IMR-90 (cell line): Measurements from ENCODE around the gene IL23A. TPM values are rescaled to one million over a fixed set of nuclear protein-coding genes. Genes with fewer than 3 reads are reported as not detected.

Experiments used
- ATAC-seq: fragments of 200-7000 bp; cut with Tn5 transposase; 2 replicates; pipeline ENCODE4 v1.9.1; 2020; ENCODE audit warnings: low read depth, mild to moderate bottlenecking, moderate library complexity
- BruUV-seq: library from RNA; stranded (reverse); fragments of 400-500 nt; replicated peaks from 2 replicates; lab custom pipeline; 2021; lab: Mats Ljungman, UMichigan
- CTCF ChIA-PET: fragments of 300-600 bp; formaldehyde crosslinking; extraction: SDS; loops from one replicate; lab custom pipeline; 2021; ENCODE audit warnings: antibody characterized with exemption; lab: Yijun Ruan, JAX
- POLR2A ChIA-PET: fragments of 300-600 bp; sonication (Branson Sonifier 250); formaldehyde crosslinking; loops from one replicate; lab custom pipeline; 2022; ENCODE audit warnings: antibody characterized with exemption; ENCODE audit not compliant: unreplicated experiment; lab: Charles Lee
- DNase-seq: peaks from one replicate; pipeline ENCODE4 v3.0.0; 2013
- H2AFZ ChIP-seq: replicated peaks from 2 replicates; pipeline ENCODE3; 2013; ENCODE audit warnings: low read length, mild to moderate bottlenecking; ENCODE audit not compliant: poor library complexity
- H2AK5ac ChIP-seq: 2 replicates; pipeline ENCODE4 v1.6.1; 2013; ENCODE audit warnings: low read depth, low read length, inconsistent platforms
- H2AK9ac ChIP-seq: replicated peaks from 2 replicates; pipeline ENCODE3; 2013; ENCODE audit warnings: mild to moderate bottlenecking, low read depth, low read length, moderate library complexity; ENCODE audit not compliant: poor library complexity
- H2BK120ac ChIP-seq: 2 replicates; pipeline ENCODE4 v1.6.1; 2013; ENCODE audit warnings: low read depth, low read length, inconsistent platforms
- H2BK15ac ChIP-seq: 3 replicates; pipeline ENCODE4 v1.6.1; 2013; ENCODE audit warnings: low read depth, low read length, inconsistent platforms
- H2BK20ac ChIP-seq: 2 replicates; pipeline ENCODE4 v1.6.1; 2013; ENCODE audit warnings: low read depth, mild to moderate bottlenecking, inconsistent platforms, low read length, moderate library complexity
- H2BK5ac ChIP-seq: 2 replicates; pipeline ENCODE4 v1.6.1; 2013; ENCODE audit warnings: mild to moderate bottlenecking, low read depth, low read length, inconsistent platforms; ENCODE audit not compliant: poor library complexity, severe bottlenecking
- H3K14ac ChIP-seq: replicated peaks from 2 replicates; pipeline ENCODE4 v1.6.1; 2013; ENCODE audit warnings: low read depth, low read length, inconsistent platforms
- H3K18ac ChIP-seq: 2 replicates; pipeline ENCODE4 v1.6.1; 2013; ENCODE audit warnings: low read depth, low read length, control low read depth
- H3K23ac ChIP-seq: 2 replicates; pipeline ENCODE4 v1.6.1; 2013; ENCODE audit warnings: low read depth, low read length, inconsistent platforms
- H3K27ac ChIP-seq: 2 replicates; pipeline ENCODE4 v1.5.1; 2013; ENCODE audit warnings: mild to moderate bottlenecking, control low read depth, low read length; ENCODE audit not compliant: insufficient read depth
- H3K27me3 ChIP-seq: 2 replicates; pipeline ENCODE4 v1.6.1; 2013; ENCODE audit warnings: low read length; ENCODE audit not compliant: control insufficient read depth, insufficient read depth
- H3K36me3 ChIP-seq: 2 replicates; pipeline ENCODE4 v1.6.1; 2013; ENCODE audit warnings: low read length, mixed read lengths; ENCODE audit not compliant: control insufficient read depth, insufficient read depth
- H3K4ac ChIP-seq: 2 replicates; pipeline ENCODE4 v1.6.1; 2013; ENCODE audit warnings: low read depth, low read length, inconsistent platforms
- H3K4me1 ChIP-seq: 2 replicates; pipeline ENCODE4 v1.6.1; 2013; ENCODE audit warnings: low read length, mixed read lengths; ENCODE audit not compliant: control insufficient read depth, insufficient read depth
- H3K4me2 ChIP-seq: 2 replicates; pipeline ENCODE4 v1.6.1; 2013; ENCODE audit warnings: low read depth, mild to moderate bottlenecking, control low read depth, low read length, moderate library complexity
- H3K4me3 ChIP-seq: 2 replicates; pipeline ENCODE4 v1.5.1; 2013; ENCODE audit warnings: low read depth, mild to moderate bottlenecking, control low read depth, low read length, moderate library complexity; ENCODE audit not compliant: insufficient read depth
- H3K56ac ChIP-seq: 2 replicates; pipeline ENCODE4 v1.6.1; 2013; ENCODE audit warnings: low read length, inconsistent platforms; ENCODE audit not compliant: insufficient read depth; ENCODE audit errors: extremely low read depth
- H3K79me1 ChIP-seq, 2 experiments: 2 replicates each; pipeline ENCODE4 v1.6.1; 2013; ENCODE audit warnings: low read length in 2 of 2, inconsistent platforms in 1 of 2, low read depth in 1 of 2
- H3K9ac ChIP-seq: 2 replicates; pipeline ENCODE4 v1.6.1; 2013; ENCODE audit warnings: low read depth, low read length, control low read depth
- H3K9me1 ChIP-seq: 2 replicates; pipeline ENCODE4 v1.6.1; 2013; ENCODE audit warnings: low read length, inconsistent platforms; ENCODE audit not compliant: insufficient read depth
- H3K9me3 ChIP-seq: 2 replicates; pipeline ENCODE4 v1.6.1; 2013; ENCODE audit warnings: low read length; ENCODE audit not compliant: control insufficient read depth, insufficient read depth
- H4K20me1 ChIP-seq: 2 replicates; pipeline ENCODE4 v1.6.1; 2013; ENCODE audit warnings: low read length, inconsistent platforms; ENCODE audit not compliant: insufficient read depth
- H4K5ac ChIP-seq: 2 replicates; pipeline ENCODE4 v1.6.1; 2013; ENCODE audit warnings: mild to moderate bottlenecking, low read depth, low read length, control low read depth
- H4K8ac ChIP-seq, 2 experiments: 2 replicates each; pipeline ENCODE4 v1.6.1; 2013; ENCODE audit warnings: low read depth in 2 of 2, low read length in 2 of 2, control low read depth in 1 of 2, inconsistent platforms in 1 of 2
- H4K91ac ChIP-seq: 2 replicates; pipeline ENCODE4 v1.6.1; 2013; ENCODE audit warnings: low read depth, low read length, inconsistent platforms; ENCODE audit not compliant: insufficient read depth
- NFE2L2 ChIP-seq: fragments of 150-350 bp; IDR thresholded peaks from 2 replicates; pipeline ENCODE4 v1.6.1; 2016; ENCODE audit warnings: low read depth, mild to moderate bottlenecking, low read length
- POLR2A ChIP-seq: IDR thresholded peaks from 2 replicates; pipeline ENCODE4 v1.6.1; 2012; ENCODE audit warnings: mild to moderate bottlenecking, low read depth, low read length
- RCOR1 ChIP-seq: IDR thresholded peaks from 2 replicates; pipeline ENCODE4 v1.6.1; 2012; ENCODE audit warnings: mild to moderate bottlenecking, low read length, improper control_type of control experiment; ENCODE audit not compliant: insufficient replicate concordance
- RFX5 ChIP-seq: IDR thresholded peaks from 2 replicates; pipeline ENCODE4 v1.8.0; 2012; ENCODE audit warnings: low read depth, mild to moderate bottlenecking, low read length, moderate library complexity
- WGBS, 2 experiments: methylation state at CpG; one replicate each; pipeline versions ENCODE4 v1.1.5 to v1.1.7; 2013; ENCODE audit warnings: missing lambda C conversion rate in 2 of 2; ENCODE audit not compliant: insufficient read length in 1 of 2; ENCODE audit errors: extremely low coverage in 2 of 2; 5-methylcytosine and 5-hydroxymethylcytosine counted together
- dilution Hi-C: fragments of 300-500 bp; cut with HindIII; formaldehyde crosslinking; loops from one replicate; pipeline ENCODE4 v1.14.3; 2018; ENCODE audit warnings: low sequenced_read_pairs; ENCODE audit not compliant: unreplicated experiment
- in situ Hi-C: fragments of 300-500 bp; cut with MboI; formaldehyde crosslinking; loops from 3 replicates; pipeline ENCODE4 v1.14.3; 2019; ENCODE audit warnings: low sequenced_read_pairs, inconsistent platforms, mixed read lengths
- intact Hi-C: fragments of 100-400 bp; cut with micrococcal nuclease; formaldehyde crosslinking; loops from 2 replicates; pipeline ENCODE4 v1.10.0; 2022
- polyA plus RNA-seq, 3 experiments: library from polyadenylated mRNA; depleted of rRNA; stranded (reverse); fragments of >200 nt; gene quantifications; 2 replicates each; pipeline ENCODE4 v1.2.3, GENCODE V29; 2012; ENCODE audit warnings: low replicate concordance in 1 of 3
- total RNA-seq: library from RNA; depleted of rRNA; stranded (reverse); fragments of >200 nt; gene quantifications from 2 replicates; pipeline ENCODE4 v1.2.3, GENCODE V29; 2012

The IL23A gene
- total and polyA plus RNA-seq, 2 of the 4 experiments (the other 2 are of a cell fraction) = 0.55 TPM; not detected in 1

DNA sequence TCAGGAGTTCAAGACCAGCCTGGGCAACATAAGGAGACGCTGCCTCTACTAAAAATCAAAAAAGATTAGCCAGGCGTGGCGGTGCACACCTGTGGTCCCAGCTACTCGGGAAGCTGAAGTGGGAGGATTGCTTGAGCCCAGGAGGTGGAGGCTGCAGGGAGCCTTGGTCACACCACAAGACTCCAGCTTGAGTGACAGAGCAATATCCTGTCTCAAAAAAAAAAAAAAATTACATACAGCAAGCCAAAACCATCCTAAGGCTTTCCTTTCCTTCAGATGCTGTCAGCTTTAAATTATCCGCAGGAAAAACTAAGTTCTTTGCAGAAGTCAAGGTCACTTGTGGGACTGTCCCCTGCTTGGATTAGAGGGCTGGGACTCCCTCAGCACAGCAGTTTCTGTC is 39.9 kb upstream of the IL23A start:
- H4K20me1 ChIP-seq = peaks cover 12% of the 10 kb centered on the region; the same call in 1 of the 2 replicates
- H3K9me3 ChIP-seq = no peaks in the 10 kb centered on the region
- H3K18ac ChIP-seq = no peak overlapping the region
- H3K4me2 ChIP-seq = peak overlapping the region; percentile 86
- BruUV-seq = no TSS peak
- ChIA-PET CTCF (interaction anchor here (0.8 kb wide), 1 partner anchor 17 kb away, joined by 4 read pairs; no protein-coding TSS in a partner anchor), POLR2A (no interaction called here)
- no peak overlapping the region for H4K5ac ChIP-seq
- H3K4ac ChIP-seq = 0 out of 2 replicates have a peak overlapping the region, but pooled peaks have one; percentile 19
- H3K9me1 ChIP-seq = peaks cover 11% of the 10 kb centered on the region
- H3K56ac ChIP-seq = no peak overlapping the region
- H3K79me1 ChIP-seq = peaks cover 17 to 66% of the 10 kb centered on the region in 2 experiments
- DNase-seq (no peak), ATAC-seq (no peak)
- no peak overlapping the region for H2BK15ac ChIP-seq
- WGBS, 2 experiments = 91% methylated on average over 4 of the region's 5 CpGs; no CpG with 5 or more reads in 1 of the 2 experiments
- H3K4me1 ChIP-seq = peaks cover 9% of the 10 kb centered on the region; the same call in 1 of the 2 replicates
- no peak overlapping the region for H2BK20ac ChIP-seq
- in situ Hi-C loops (no loop called here), intact Hi-C loops (no loop called here), dilution Hi-C loops (no loop called here)
- H2AK9ac ChIP-seq = no peak overlapping the region
- peaks cover 8% of the 10 kb centered on the region for H3K36me3 ChIP-seq
- H2AK5ac ChIP-seq = 0 out of 2 replicates have a peak overlapping the region, but pooled peaks have one; percentile 7
- H2BK5ac ChIP-seq = no peak overlapping the region
- 0 out of 2 replicates have a peak overlapping the region, but pooled peaks have one; percentile 42 for H3K14ac ChIP-seq
- no peak overlapping the region for H2AFZ ChIP-seq
- H3K4me3 ChIP-seq = peak overlapping the region; percentile 85
- no peak overlapping the region for H2BK120ac ChIP-seq
- H3K9ac ChIP-seq = peak overlapping the region; percentile 91; the same call in 1 of the 2 replicates
- H4K91ac ChIP-seq = no peak overlapping the region
- no peaks in the 10 kb centered on the region for H3K27me3 ChIP-seq
- TF ChIP-seq POLR2A = no peak
- TF ChIP-seq RFX5 = no peak
- no peak for TF ChIP-seq NFE2L2
- no peak for TF ChIP-seq RCOR1
- no peak overlapping the region for H3K27ac ChIP-seq
- H4K8ac ChIP-seq = no peak overlapping the region
- peak overlapping the region; percentile 52; the same call in 1 of the 2 replicates for H3K23ac ChIP-seq
